Measurements from ENCODE around the gene RCAN1.
"Not testable (repeated sequence)": the region's sequence is repeated elsewhere in the genome, so short reads cannot be mapped to it uniquely, and the experiment has no call there.

The RCAN1 gene

GRCh38 chr21:34519016-34519415 lies 95.9 kb downstream of the RCAN1 start:
- DNase-seq (ENCODE audit: low read depth in 3 of 3, low spot score in 1 of 3) = no peak

- DNase-seq (ENCODE audit: low read depth in 3 of 3, low spot score in 1 of 3) = no peak
These were observed 96.6 kb downstream of the RCAN1 start for GRCh38 chr21:34518301-34518700.

- no peak for DNase-seq (ENCODE audit: low read depth in 3 of 3, low spot score in 1 of 3)
These were observed 97.2 kb downstream of the RCAN1 start for GRCh38 chr21:34517491-34518245.

- DNase-seq (ENCODE audit: low read depth in 3 of 3, low spot score in 1 of 3) = no peak
These were observed 97.9 kb downstream of the RCAN1 start for GRCh38 chr21:34517039-34517438.

GRCh38 chr21:34514576-34515115 lies 100.3 kb downstream of the RCAN1 start:
- no peak for DNase-seq (ENCODE audit: low read depth in 3 of 3, low spot score in 1 of 3)

- no peak for DNase-seq (ENCODE audit: low read depth in 3 of 3, low spot score in 1 of 3)
These were observed 101.7 kb downstream of the RCAN1 start for GRCh38 chr21:34513129-34513675.

GRCh38 chr21:34511787-34512455 lies 103.0 kb downstream of the RCAN1 start, which contains the start of gene KCNE1:
Gene KCNE1 (minus strand): TSS chr21:34512210. CDS start chr21:34449634, 62,576 bp downstream.
- no peak for DNase-seq (ENCODE audit: low read depth in 3 of 3, low spot score in 1 of 3)

GRCh38 chr21:34511181-34511580 lies 103.7 kb downstream of the RCAN1 start:
- no peak for DNase-seq (ENCODE audit: low read depth in 3 of 3, low spot score in 1 of 3)

- DNase-seq (ENCODE audit: low read depth in 3 of 3, low spot score in 1 of 3) = peak in 1 of 3 donors; percentile 32
These were observed 104.5 kb downstream of the RCAN1 start for GRCh38 chr21:34510148-34511142.

- no peak for DNase-seq (ENCODE audit: low read depth in 3 of 3, low spot score in 1 of 3)
These were observed 105.8 kb downstream of the RCAN1 start for GRCh38 chr21:34509151-34509550.

GRCh38 chr21:34504595-34504994 lies 110.3 kb downstream of the RCAN1 start:
- no peak for DNase-seq (ENCODE audit: low read depth in 3 of 3, low spot score in 1 of 3)

GRCh38 chr21:34502480-34503106 lies 112.3 kb downstream of the RCAN1 start:
- DNase-seq (ENCODE audit: low read depth in 3 of 3, low spot score in 1 of 3) = no peak

GRCh38 chr21:34501716-34502115 lies 113.2 kb downstream of the RCAN1 start:
- no peak for DNase-seq (ENCODE audit: low read depth in 3 of 3, low spot score in 1 of 3)

- DNase-seq (ENCODE audit: low read depth in 3 of 3, low spot score in 1 of 3) = no peak
These were observed 114.7 kb downstream of the RCAN1 start for GRCh38 chr21:34500191-34500590.

GRCh38 chr21:34499116-34499515 lies 115.8 kb downstream of the RCAN1 start:
- no peak for DNase-seq (ENCODE audit: low read depth in 3 of 3, low spot score in 1 of 3)

- no peak for DNase-seq (ENCODE audit: low read depth in 3 of 3, low spot score in 1 of 3)
These were observed 116.3 kb downstream of the RCAN1 start for GRCh38 chr21:34498623-34499022.

GRCh38 chr21:34483854-34484253 lies 131.1 kb downstream of the RCAN1 start:
- not testable (repeated sequence) for DNase-seq (ENCODE audit: low read depth in 3 of 3, low spot score in 1 of 3)

- not testable (repeated sequence) for DNase-seq (ENCODE audit: low read depth in 3 of 3, low spot score in 1 of 3)
These were observed 131.5 kb downstream of the RCAN1 start for GRCh38 chr21:34483435-34483834.

GRCh38 chr21:34467333-34467732 lies 147.6 kb downstream of the RCAN1 start:
- not testable (repeated sequence) for DNase-seq (ENCODE audit: low read depth in 3 of 3, low spot score in 1 of 3)
